Upper lobe of left lung (tissue), 4 donors: Measurements from ENCODE around the gene TCEA3.

Source experiments
- CTCF ChIP-seq, 6 experiments: fragments of 450-650 bp in 4 of 6; fragments of 200-600 bp in 2 of 6; sonication (generic) in 2 of 6; IDR thresholded peaks; one replicate each; pipeline ENCODE4 v1.5.1; 2016 to 2019; ENCODE audit warnings: antibody characterized with exemption in 6 of 6
- EP300 ChIP-seq, 4 donors: sonication (generic); formaldehyde crosslinking; IDR thresholded peaks; one replicate each; pipeline ENCODE4 v1.5.1; 2017; ENCODE audit warnings: antibody characterized with exemption in 4 of 4, control low read depth in 2 of 4

DNA sequence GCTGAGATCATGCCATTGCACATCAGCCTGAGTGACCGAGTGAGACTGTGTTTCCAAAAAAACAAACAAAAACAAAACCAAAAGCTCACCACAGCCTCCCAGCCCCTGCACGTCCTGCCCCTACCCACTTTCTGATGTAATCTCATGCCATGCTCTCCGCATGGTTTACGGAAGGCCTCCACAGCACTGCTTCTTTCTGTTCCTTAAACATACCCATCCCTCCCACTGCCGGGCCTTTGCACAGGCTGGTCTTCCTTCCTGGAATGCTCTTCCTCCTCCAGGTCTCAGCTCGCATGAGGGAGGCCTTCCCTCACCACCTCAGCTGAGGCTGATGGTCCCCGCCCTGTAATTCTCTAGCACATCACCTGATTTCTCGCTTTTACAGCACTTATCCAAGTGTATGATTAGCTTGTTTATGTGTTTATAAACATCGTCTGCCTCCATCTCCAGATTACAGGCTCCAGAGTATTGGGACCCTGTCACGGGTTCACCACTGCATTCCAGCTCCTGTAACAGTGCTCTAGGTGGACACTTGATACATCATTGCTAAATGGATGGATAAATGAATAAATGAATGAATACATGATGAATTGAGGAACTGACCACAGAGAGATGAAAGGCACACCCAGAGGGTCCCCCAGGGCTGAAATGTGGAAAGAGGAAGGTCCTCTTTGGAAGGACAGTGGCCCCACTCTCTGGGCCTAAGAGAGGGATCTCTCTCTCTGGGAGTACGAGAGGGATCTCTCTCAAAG lies 22.1 kb downstream of the TCEA3 start:
- no peak for TF ChIP-seq CTCF (IDR thresholded peaks at IDR 0.05)
- TF ChIP-seq EP300 (IDR thresholded peaks at IDR 0.05), result no peak
